GM18505 (cell line): Measurements from ENCODE around the gene ANKRD17.
"Not testable (repeated sequence)": the region's sequence is repeated elsewhere in the genome, so short reads cannot be mapped to it uniquely, and the experiment has no call there.

ENCODE experiments used
- ATAC-seq: cut with Tn5 transposase; IDR thresholded peaks from one replicate; pipeline ENCODE4 v1.9.1; 2021; ENCODE audit not compliant: unreplicated experiment
- POLR2A ChIP-seq: IDR thresholded peaks from 4 replicates; pipeline ENCODE4 v1.6.1; 2011; ENCODE audit warnings: borderline replicate concordance; ENCODE audit not compliant: insufficient read depth, insufficient read length; ENCODE audit errors: extremely low read depth

Gene ANKRD17

GRCh38 chr4:73258436-73258685 is 237 bp downstream of the ANKRD17 start:
- TF ChIP-seq POLR2A, result no peak

DNA sequence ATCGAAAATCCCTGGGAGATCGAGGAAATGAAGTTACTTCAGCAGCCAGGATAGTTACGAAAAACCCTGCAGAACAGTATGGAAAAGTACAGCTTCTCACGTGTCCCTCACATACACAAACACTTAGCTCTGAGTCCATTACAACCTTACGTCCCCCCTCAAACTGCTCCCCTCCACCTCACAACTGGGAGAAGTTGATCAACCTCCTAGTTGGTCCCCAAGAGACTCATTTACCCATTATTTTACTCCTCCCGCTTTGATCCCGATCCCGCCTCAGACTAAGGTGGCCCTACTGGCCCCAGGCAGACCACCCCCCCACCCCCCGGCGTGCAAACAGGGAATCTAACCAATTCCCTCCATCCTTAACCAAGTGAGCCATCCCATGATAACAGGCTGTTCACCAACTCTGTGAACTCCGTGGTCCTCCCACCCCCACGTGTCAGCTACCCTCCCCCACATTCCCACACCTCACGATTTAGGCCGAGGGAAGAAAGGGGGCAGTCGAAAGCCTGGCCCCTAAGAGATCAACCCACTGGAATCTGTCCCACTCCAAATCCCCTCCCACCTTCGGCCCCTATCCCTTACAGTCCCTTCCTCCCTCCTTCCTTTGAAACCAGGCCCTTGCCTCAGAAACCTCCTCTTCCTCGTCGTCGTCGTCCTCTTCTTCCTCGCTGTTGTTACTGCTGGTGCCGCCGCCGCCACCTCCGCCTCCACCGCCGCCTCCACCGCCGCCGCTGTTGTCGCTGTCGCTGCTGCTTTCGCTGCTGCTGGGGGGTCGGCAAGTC is 755 bp downstream of the ANKRD17 start:
- ATAC-seq, result no peak
- peak; percentile 27 for TF ChIP-seq POLR2A

More at GRCh38 chr4:73258436-73258685, 237 bp downstream of the ANKRD17 start:
- ATAC-seq, result peak; percentile 31

GRCh38 chr4:73257234-73257633 is 1.4 kb downstream of the ANKRD17 start:
- no peak for TF ChIP-seq POLR2A
- peak; percentile 19 for ATAC-seq

DNA sequence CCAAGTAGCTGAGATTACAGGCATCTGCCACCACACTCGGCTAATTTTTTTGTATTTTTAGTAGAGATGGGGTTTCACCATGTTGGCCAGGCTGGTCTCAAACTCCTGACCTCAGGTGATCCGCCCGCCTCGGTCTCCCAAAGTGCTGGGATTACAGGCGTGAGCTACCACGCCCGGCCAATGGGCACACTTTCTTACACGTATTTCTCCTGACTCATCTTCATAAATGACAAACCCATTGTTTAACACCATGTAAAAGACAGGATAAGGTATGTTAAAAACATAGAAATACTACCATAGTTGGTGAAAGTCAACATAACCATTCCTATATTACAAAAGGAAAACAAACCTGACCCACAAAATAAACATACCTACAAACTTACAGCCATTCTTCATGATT is 2.8 kb downstream of the ANKRD17 start:
- not testable (repeated sequence) for ATAC-seq

GRCh38 chr4:73252001-73252400 is 6.6 kb downstream of the ANKRD17 start:
- no peak for ATAC-seq
- TF ChIP-seq POLR2A, result no peak

- no peak for ATAC-seq
- TF ChIP-seq POLR2A, result no peak
These were observed 7.2 kb downstream of the ANKRD17 start for GRCh38 chr4:73251384-73251783.

DNA sequence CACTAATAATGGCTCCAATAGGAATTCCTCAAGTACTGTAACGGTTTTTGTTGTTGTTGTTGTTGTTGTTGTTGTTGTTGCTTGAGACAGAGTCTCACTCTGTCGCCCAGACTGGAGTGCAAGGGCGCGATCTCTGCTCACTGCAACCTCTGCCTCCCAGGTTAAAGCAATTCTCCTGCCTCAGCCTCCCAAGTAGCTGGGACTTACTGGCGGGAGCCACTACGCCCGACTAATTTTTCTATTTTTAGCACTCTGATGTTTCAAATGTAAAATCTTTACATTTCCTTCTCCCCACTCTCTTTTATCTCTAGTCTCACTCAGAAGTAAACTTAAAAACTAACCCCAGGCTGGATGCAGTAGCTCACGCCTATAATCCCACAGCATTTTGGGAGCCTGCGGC is 8.0 kb downstream of the ANKRD17 start:
- ATAC-seq, result no peak
- no peak for TF ChIP-seq POLR2A

- ATAC-seq, result no peak
- TF ChIP-seq POLR2A, result no peak
These were observed 9.8 kb downstream of the ANKRD17 start for GRCh38 chr4:73248821-73249220.

- ATAC-seq, result no peak
- no peak for TF ChIP-seq POLR2A
These were observed 10.2 kb downstream of the ANKRD17 start for GRCh38 chr4:73248416-73248815.

GRCh38 chr4:73247100-73247499 is 11.5 kb downstream of the ANKRD17 start:
- ATAC-seq, result no peak
- TF ChIP-seq POLR2A, result no peak

DNA sequence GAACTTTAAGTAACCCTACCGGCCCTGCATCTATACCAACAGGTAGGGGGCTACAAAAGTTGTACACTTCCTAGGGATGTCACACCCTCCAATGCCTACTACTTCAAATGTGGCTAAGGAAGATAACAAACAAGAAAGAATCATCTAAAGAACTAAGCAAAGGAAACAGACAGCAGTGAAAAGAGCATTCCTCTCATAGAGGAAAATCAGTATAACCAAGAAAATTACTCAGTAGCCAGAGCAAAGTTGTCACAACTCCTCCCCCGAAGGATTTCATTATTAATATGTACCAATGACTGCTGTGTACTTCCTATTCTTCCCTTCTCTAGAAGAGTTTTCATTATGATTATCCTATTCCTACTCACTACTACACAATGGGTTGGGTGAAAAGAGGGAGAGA is 12.6 kb downstream of the ANKRD17 start:
- no peak for TF ChIP-seq POLR2A
- no peak for ATAC-seq

GRCh38 chr4:73244945-73245601 is 13.5 kb downstream of the ANKRD17 start:
- TF ChIP-seq POLR2A, result no peak
- no peak for ATAC-seq

DNA sequence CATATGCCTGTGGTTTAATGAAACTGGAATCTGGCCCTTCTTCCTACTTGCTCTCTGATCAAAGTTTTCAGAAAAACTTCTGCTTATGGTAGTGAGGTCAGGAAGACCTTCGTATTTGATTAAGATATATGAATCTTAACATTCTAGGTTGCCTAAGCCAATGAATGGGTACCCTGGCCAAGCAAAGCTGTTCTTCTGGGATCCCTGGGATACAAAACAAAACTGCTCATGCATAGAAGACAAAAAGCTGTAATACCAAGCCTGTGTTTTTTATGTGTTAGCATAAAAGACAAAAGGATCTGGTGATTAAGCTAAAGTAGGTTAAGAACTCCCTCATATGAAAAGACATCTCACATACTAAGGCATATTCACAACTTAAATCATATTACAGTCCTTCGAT is 21.6 kb downstream of the ANKRD17 start:
- ATAC-seq, result no peak

GRCh38 chr4:73236151-73236550 is 22.4 kb downstream of the ANKRD17 start:
- TF ChIP-seq POLR2A, result no peak
- no peak for ATAC-seq

More for the DNA sequence above, 21.6 kb downstream of the ANKRD17 start:
- TF ChIP-seq POLR2A, result no peak
